Endodermal cell (in vitro differentiated cells): ENCODE results near the gene PRKCQ. TPM values are rescaled to one million over a fixed set of nuclear protein-coding genes. Genes with fewer than 3 reads are reported as not detected.

ENCODE experiments used
- DNase-seq: peaks from one replicate; pipeline ENCODE4 v3.0.0-alpha.2; 2017
- H3K27ac ChIP-seq: 2 replicates; pipeline ENCODE4 v1.5.1; 2013; ENCODE audit warnings: mild to moderate bottlenecking, low read depth, low read length, moderate library complexity
- H3K27me3 ChIP-seq: 2 replicates; pipeline ENCODE4 v1.6.1; 2013; ENCODE audit warnings: mild to moderate bottlenecking, low read length, moderate library complexity; ENCODE audit not compliant: insufficient read depth, control insufficient read depth, poor library complexity, severe bottlenecking
- H3K36me3 ChIP-seq: 2 replicates; pipeline ENCODE4 v1.7.0; 2013; ENCODE audit warnings: mild to moderate bottlenecking, low read length, moderate library complexity; ENCODE audit not compliant: control insufficient read depth, insufficient read depth
- H3K4me1 ChIP-seq: one replicate; pipeline ENCODE4 v1.7.0; 2013; ENCODE audit warnings: low read length; ENCODE audit not compliant: control insufficient read depth, insufficient read depth
- H3K4me3 ChIP-seq: 2 replicates; pipeline ENCODE4 v1.5.1; 2013; ENCODE audit warnings: mild to moderate bottlenecking, low read length, moderate library complexity
- H3K9ac ChIP-seq: 2 replicates; pipeline ENCODE4 v1.6.1; 2013; ENCODE audit warnings: mild to moderate bottlenecking, low read length, moderate library complexity; ENCODE audit not compliant: poor library complexity, severe bottlenecking; ENCODE audit errors: extremely low read depth
- H3K9me3 ChIP-seq: 2 replicates; pipeline ENCODE4 v1.6.1; 2013; ENCODE audit warnings: mild to moderate bottlenecking, low read length, moderate library complexity; ENCODE audit not compliant: control insufficient read depth
- H3K27ac Mint-ChIP-seq: 2 replicates; pipeline ENCODE4 v1.8.0; 2020; ENCODE audit warnings: mixed read lengths
- H3K27me3 Mint-ChIP-seq: 2 replicates; pipeline ENCODE4 v1.8.0; 2021; ENCODE audit warnings: mild to moderate bottlenecking, mixed read lengths; ENCODE audit not compliant: insufficient read depth
- H3K36me3 Mint-ChIP-seq: 2 replicates; pipeline ENCODE4 v1.8.0; 2020; ENCODE audit warnings: low read depth, mixed read lengths
- H3K4me1 Mint-ChIP-seq: 2 replicates; pipeline ENCODE4 v1.8.0; 2020; ENCODE audit warnings: mixed read lengths
- H3K4me3 Mint-ChIP-seq: 2 replicates; pipeline ENCODE4 v1.8.0; 2020; ENCODE audit warnings: mild to moderate bottlenecking, moderate library complexity, mixed read lengths
- H3K9me3 Mint-ChIP-seq: 2 replicates; pipeline ENCODE4 v1.8.0; 2020; ENCODE audit warnings: mild to moderate bottlenecking, mixed read lengths
- CTCF ChIP-seq: fragments of 200-600 bp; sonication (generic); conservative IDR thresholded peaks from 2 replicates; pipeline ENCODE4 v1.5.0; 2021; ENCODE audit warnings: antibody characterized with exemption, mild to moderate bottlenecking
- WGBS, 2 experiments: methylation state at CpG; one replicate each; pipeline versions ENCODE4 v1.1.5 to v1.1.7; 2013; ENCODE audit warnings: missing lambda C conversion rate in 2 of 2, mixed read lengths in 1 of 2; ENCODE audit not compliant: insufficient coverage in 1 of 2, insufficient read length in 1 of 2; 5-methylcytosine and 5-hydroxymethylcytosine counted together
- total RNA-seq, 2 donors: library from RNA; stranded (reverse); fragmentation: NEBNext Ultra II Directional in 1 of 2; extraction: Animal tissue kit (Norgen Biotek cat#: 25700) in 1 of 2; gene quantifications; 2 replicates in 1 of 2; 3 replicates in 1 of 2; pipeline ENCODE4 v1.2.1, GENCODE V29; 2021

The PRKCQ gene
- total RNA-seq, 2 donors from 2014 or later: 24.3 to 29.1 TPM

GRCh38 chr10:6553937-6554336, 26.1 kb downstream of the PRKCQ start:
- Histone ChIP-seq H3K4me1 (no peaks in the 10 kb centered on the region), H3K9ac (no peak overlapping the region), H3K36me3 (no peaks in the 10 kb centered on the region), H3K9me3 (peaks cover 3% of the 10 kb centered on the region), H3K27me3 (no peaks in the 10 kb centered on the region), H3K4me3 (no peak overlapping the region), H3K27ac (no peak overlapping the region)
- H3K4me3 Mint-ChIP-seq: no peak overlapping the region
- no peak for DNase-seq
- peaks cover 6% of the 10 kb centered on the region for H3K36me3 Mint-ChIP-seq
- H3K4me1 Mint-ChIP-seq: peaks cover 13% of the 10 kb centered on the region
- TF ChIP-seq CTCF: no peak
- no peaks in the 10 kb centered on the region for H3K27me3 Mint-ChIP-seq
- 80 to 85% methylated on average over 7 of the region's 7 CpGs for WGBS, 2 experiments
- no peaks in the 10 kb centered on the region for H3K9me3 Mint-ChIP-seq
- no peak overlapping the region for H3K27ac Mint-ChIP-seq

- no peaks in the 10 kb centered on the region for H3K36me3 Mint-ChIP-seq
- DNase-seq: peak; percentile 49
- H3K9me3 Mint-ChIP-seq: no peaks in the 10 kb centered on the region
- H3K4me3 ChIP-seq: no peak overlapping the region
- peaks cover 22% of the 10 kb centered on the region for H3K4me1 Mint-ChIP-seq
- no peaks in the 10 kb centered on the region for H3K27me3 ChIP-seq
- no peak for TF ChIP-seq CTCF
- no peak overlapping the region for H3K27ac Mint-ChIP-seq
- H3K4me3 Mint-ChIP-seq: peak overlapping the region; percentile 1
- H3K4me1 ChIP-seq: peaks cover 12% of the 10 kb centered on the region
- no peaks in the 10 kb centered on the region for H3K9me3 ChIP-seq
- H3K27me3 Mint-ChIP-seq: no peaks in the 10 kb centered on the region
- no peak overlapping the region for H3K27ac ChIP-seq
- H3K36me3 ChIP-seq: no peaks in the 10 kb centered on the region
- peak overlapping the region; percentile 25 for H3K9ac ChIP-seq
- 67 to 85% methylated on average over 5 to 9 of the region's 9 CpGs for WGBS, 2 experiments
Measured at GRCh38 chr10:6543431-6544005, 36.6 kb downstream of the PRKCQ start.

GRCh38 chr10:6542999-6543430, 37.1 kb downstream of the PRKCQ start:
- H3K4me3 ChIP-seq: no peak overlapping the region
- Mint-ChIP-seq H3K27ac (peak overlapping the region; percentile 2), H3K36me3 (no peaks in the 10 kb centered on the region), H3K4me3 (peak overlapping the region; percentile 1), H3K9me3 (no peaks in the 10 kb centered on the region), H3K4me1 (peaks cover 22% of the 10 kb centered on the region), H3K27me3 (no peaks in the 10 kb centered on the region)
- H3K9ac ChIP-seq: peak overlapping the region; percentile 25
- 44 to 53% methylated on average over 5 to 8 of the region's 9 CpGs for WGBS, 2 experiments
- no peaks in the 10 kb centered on the region for H3K9me3 ChIP-seq
- H3K27me3 ChIP-seq: no peaks in the 10 kb centered on the region
- no peak for TF ChIP-seq CTCF
- peaks cover 12% of the 10 kb centered on the region for H3K4me1 ChIP-seq
- H3K27ac ChIP-seq: no peak overlapping the region
- H3K36me3 ChIP-seq: no peaks in the 10 kb centered on the region
- DNase-seq: peak; percentile 55
